ENCODE data around the gene CYTH3.
A peak's percentile ranks its signal among the peaks of the same experiment; 100 is the strongest.

Gene CYTH3

DNA sequence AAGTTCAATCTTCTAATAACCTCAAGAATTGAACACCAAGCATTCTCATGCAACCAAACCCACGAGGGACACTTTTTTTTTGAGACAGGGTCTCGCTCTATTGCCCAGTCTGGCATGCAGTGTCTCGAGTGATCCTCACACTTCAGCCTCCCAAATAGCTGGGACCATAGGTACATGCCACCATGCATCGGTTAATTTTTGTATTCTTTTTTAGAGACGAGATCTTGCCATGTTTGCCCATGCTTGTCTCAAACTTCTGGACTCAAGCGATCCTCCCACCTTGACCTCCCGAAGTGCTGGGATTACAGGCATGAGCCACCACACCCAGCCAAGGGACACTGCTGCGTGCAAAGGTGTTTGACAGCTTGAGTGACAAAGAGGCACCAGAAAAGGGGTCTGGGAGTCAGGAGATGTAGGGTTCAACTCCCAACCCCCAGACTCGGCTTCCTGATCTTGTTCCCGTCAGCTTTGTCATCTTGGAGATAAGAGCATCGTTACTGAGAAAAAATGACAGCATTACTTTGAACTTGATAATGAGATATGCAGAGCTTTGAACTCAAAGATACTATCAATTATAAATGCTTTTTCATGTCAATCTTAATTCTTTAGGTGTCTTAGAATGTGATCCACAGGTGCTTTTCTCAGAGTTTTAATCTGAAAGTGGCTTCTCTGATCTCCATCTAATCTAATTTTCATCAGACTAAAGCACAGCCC is 1.6 kb upstream of the CYTH3 start:
- H3K36me3 ChIP-seq (replicated peaks): no peaks in the 10 kb centered on the region
- H3K9me3 ChIP-seq: no peaks in the 10 kb centered on the region
- no peak for DNase-seq (ENCODE audit: low spot score in 2 of 2)
- in situ Hi-C loops (cut with MboI; ENCODE audit: low sequenced_read_pairs): no loop called here
- H3K27me3 ChIP-seq (ENCODE audit: low read depth): no peaks in the 10 kb centered on the region
- peaks cover 26% of the 10 kb centered on the region for H3K4me1 ChIP-seq
- H3K4me3 ChIP-seq: no peak overlapping the region

DNA sequence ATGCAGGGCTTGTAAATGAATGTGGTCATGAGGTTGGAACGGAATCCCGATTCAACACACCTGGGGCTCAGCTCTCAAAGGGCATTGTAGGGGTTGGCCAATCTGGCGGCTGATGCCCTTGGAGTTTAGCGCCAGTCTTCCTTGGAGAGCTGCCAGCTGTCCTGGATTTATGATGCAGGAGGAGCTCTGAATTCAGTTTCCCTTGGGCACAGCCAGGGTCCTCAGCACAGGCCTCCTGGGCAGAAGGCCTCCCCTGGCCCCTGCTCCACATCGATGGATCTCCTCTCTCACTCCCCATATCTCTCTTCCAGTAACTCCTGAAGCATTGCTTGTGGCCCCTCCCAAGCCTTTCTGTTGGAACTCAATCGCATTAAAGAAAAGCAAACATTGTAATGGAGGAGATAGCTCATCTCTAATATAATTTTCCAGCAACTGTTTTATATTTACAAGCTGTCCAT is 985 bp upstream of the CYTH3 start:
- H3K36me3 ChIP-seq (replicated peaks): no peaks in the 10 kb centered on the region
- in situ Hi-C loops (cut with MboI; ENCODE audit: low sequenced_read_pairs): no loop called here
- H3K4me3 ChIP-seq: no peak overlapping the region
- peak in 1 of 2 experiments; percentile 59 for DNase-seq (ENCODE audit: low spot score in 2 of 2)
- H3K9me3 ChIP-seq: no peaks in the 10 kb centered on the region
- H3K27me3 ChIP-seq (ENCODE audit: low read depth): no peaks in the 10 kb centered on the region
- peaks cover 27% of the 10 kb centered on the region for H3K4me1 ChIP-seq

DNA sequence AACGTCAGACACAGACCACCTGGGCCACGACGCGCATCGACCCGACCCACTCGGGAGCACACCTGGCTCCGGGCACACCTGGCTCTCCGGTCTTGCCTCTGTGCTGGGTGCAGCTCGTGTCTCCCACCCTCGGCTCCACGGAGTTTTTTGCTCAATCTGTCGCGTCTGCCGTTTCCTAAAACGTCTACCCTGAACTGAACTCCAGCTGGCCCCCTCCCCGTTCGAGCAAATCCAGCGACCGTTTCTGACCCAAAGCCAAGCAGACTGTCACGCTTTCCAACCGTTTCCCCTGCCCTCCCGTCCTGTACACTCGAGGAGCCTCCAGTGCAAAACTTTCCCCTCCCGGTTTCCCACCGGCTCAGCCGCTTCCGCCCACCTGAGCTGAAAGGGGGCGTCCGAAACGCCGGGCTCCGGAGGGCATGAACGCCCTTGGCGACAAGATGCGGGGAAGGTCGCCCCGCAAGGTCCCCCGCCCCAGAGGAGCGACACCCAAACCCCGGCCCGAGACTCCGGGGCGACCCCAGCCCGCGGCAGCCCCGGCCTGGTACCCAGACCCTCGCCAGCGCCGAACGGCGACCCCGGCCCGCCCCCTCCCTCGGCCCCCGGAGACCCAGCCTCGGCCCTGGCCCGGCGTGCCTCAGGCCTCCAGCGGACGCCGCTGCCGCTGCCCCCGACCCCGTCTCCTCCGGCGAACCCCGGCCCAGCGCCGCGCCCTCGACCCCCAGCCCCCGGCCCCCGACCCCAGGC is 557 bp downstream of the CYTH3 start:
- Histone ChIP-seq H3K36me3 (replicated peaks) (no peaks in the 10 kb centered on the region), H3K4me1 (peaks cover 27% of the 10 kb centered on the region), H3K4me3 (peak overlapping the region; percentile 69), H3K27me3 (ENCODE audit: low read depth) (no peaks in the 10 kb centered on the region), H3K9me3 (no peaks in the 10 kb centered on the region)
- DNase-seq (ENCODE audit: low spot score in 2 of 2): peak in 1 of 2 experiments; percentile 51
- in situ Hi-C loops (cut with MboI; ENCODE audit: low sequenced_read_pairs): no loop called here

DNA sequence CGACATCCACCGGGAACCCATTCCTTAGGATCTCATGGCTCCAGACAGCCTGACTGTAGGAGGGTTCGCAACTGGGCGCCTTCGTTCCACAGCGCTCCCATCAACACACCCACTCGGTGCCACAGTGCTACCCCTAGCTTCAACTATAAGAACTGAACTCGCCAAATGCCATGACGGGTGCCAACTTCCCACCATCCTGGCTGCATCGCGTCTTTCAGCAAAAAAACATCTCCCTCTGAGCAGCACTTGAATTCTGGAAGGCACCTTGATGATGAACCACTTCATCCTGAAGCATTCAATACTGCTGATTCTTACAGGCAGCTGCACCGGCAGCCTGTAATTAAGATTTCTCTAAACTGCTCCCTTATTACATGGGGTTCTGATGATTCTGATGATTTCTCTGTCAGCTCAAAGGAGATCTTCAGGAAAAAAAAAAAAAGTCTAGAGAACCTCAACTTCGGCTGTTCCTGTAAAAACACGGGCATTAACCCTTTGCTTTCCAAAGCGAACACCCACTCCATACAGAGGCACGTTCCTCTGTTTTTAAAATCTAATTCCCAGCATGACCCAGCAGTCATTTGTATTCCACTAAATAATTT is 1.3 kb downstream of the CYTH3 start:
- in situ Hi-C loops (cut with MboI; ENCODE audit: low sequenced_read_pairs): no loop called here
- H3K9me3 ChIP-seq: no peaks in the 10 kb centered on the region
- H3K4me1 ChIP-seq: peaks cover 27% of the 10 kb centered on the region
- peak in 1 of 2 experiments; percentile 43 for DNase-seq (ENCODE audit: low spot score in 2 of 2)
- no peaks in the 10 kb centered on the region for H3K27me3 ChIP-seq (ENCODE audit: low read depth)
- peak overlapping the region; percentile 69 for H3K4me3 ChIP-seq
- H3K36me3 ChIP-seq (replicated peaks): no peaks in the 10 kb centered on the region

DNA sequence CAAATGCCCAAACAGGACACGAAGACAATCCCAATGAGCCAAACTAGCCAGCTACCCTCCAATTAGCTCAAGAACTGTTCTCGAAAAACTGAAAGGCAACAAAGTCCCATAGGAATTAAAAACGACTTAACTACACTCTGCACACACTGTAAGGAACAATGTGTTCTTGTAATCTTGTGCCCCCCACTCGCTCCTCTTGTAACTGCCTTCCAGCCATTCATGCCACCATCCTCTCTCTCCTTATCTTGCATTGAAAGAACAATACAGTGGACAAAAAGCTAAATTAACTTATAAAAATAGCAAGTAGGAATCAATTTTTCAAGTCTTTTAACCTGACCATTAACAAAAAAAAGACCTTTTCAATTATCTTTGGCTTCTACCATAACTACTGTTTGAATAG is 2.9 kb downstream of the CYTH3 start:
- in situ Hi-C loops (cut with MboI; ENCODE audit: low sequenced_read_pairs): no loop called here
- no peaks in the 10 kb centered on the region for H3K9me3 ChIP-seq

DNA sequence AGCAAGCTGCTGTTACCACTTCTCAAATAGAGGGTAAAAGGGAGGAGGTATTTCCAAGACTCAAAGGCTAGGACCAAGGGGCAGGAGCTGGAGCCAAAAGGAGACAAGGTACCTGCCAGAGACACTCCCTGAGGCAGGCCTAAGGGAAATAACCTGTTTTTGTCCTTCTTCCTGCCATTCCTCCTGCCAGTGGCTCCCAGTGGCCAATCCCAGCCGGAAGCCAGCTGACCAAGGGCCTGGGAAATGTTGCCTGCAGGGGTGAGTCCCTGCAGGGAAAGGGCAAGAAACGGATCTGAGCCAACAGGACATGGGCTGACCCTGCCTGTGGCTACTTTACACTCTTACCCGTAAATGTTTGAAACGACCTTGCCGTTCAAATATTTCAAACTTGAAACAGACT is 3.5 kb downstream of the CYTH3 start:
- Histone ChIP-seq H3K27me3 (ENCODE audit: low read depth) (no peaks in the 10 kb centered on the region), H3K4me3 (no peak overlapping the region), H3K9me3 (no peaks in the 10 kb centered on the region), H3K36me3 (replicated peaks) (no peaks in the 10 kb centered on the region), H3K4me1 (peaks cover 27% of the 10 kb centered on the region)
- in situ Hi-C loops (cut with MboI; ENCODE audit: low sequenced_read_pairs): no loop called here
- DNase-seq (ENCODE audit: low spot score in 2 of 2): no peak

More for the DNA sequence above, 2.9 kb downstream of the CYTH3 start:
- peak; percentile 56 to 76 for DNase-seq (ENCODE audit: low spot score in 2 of 2)
- no peaks in the 10 kb centered on the region for H3K27me3 ChIP-seq (ENCODE audit: low read depth)
- no peaks in the 10 kb centered on the region for H3K36me3 ChIP-seq (replicated peaks)
- H3K4me3 ChIP-seq: no peak overlapping the region
- H3K4me1 ChIP-seq: peaks cover 27% of the 10 kb centered on the region

DNA sequence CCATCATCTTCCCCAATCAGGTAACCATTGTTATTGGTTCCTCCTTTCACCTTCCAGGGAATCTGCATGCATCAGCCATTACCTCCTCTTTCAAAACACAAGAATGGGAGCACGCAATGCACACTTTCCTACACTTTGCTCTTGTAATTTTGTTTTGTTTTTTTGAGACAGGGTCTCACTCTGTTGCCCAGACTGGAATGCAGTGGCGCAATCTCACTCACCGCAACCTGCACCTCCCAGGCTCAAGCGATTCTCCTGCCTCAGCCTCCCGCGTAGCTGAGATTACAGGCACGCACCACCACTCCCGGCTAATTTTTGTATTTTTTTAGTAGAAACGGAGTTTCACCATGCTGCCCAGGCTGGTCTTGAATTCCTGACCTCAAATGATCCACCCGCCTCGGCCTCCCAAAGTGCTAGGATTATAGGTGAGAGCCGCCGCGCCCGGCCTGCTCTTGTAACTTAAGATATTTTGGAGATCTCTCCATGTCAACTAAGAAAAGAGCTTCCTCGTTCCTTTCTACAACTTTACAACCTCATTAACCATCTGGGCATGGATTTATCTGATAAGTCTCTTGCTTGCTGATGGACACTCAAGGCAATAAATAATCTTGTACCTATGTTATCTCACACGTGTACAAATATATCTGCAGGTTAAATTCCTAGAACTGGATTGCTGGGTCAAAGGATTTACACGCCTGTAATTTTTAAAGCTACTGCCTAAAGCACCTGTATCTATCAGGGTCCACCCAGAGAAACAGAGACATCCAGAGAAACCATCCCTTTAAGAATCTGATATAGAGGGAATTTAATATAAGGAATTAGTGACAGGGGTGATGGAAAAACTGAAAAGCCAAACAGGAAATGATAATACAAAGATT is 4.2 kb downstream of the CYTH3 start:
- H3K4me3 ChIP-seq: no peak overlapping the region
- no peaks in the 10 kb centered on the region for H3K36me3 ChIP-seq (replicated peaks)
- peaks cover 25% of the 10 kb centered on the region for H3K4me1 ChIP-seq
- DNase-seq (ENCODE audit: low spot score in 2 of 2): no peak
- in situ Hi-C loops (cut with MboI; ENCODE audit: low sequenced_read_pairs): no loop called here
- H3K27me3 ChIP-seq (ENCODE audit: low read depth): no peaks in the 10 kb centered on the region
- no peaks in the 10 kb centered on the region for H3K9me3 ChIP-seq

DNA sequence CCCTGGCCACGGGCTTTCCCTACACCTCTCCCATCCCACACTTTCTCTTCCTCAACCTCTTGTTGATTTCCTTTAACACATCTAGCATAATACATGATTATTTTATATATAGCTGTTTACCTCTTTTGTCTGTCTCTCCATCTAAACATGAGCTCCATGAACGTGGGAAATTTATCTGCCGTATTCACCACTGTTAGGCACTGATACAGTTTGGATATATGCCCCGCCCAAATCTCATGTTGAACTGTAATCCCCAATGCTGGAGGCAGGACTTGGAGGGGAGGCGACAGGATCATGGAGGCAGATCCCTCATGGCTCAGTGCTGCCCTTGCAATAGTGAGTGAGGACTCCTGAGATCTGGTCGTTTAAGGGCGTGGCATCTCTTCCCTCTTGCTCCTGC is 5.7 kb downstream of the CYTH3 start:
- H3K4me1 ChIP-seq: peaks cover 20% of the 10 kb centered on the region
- no peak overlapping the region for H3K4me3 ChIP-seq
- H3K36me3 ChIP-seq (replicated peaks): no peaks in the 10 kb centered on the region
- in situ Hi-C loops (cut with MboI; ENCODE audit: low sequenced_read_pairs): no loop called here
- H3K9me3 ChIP-seq: no peaks in the 10 kb centered on the region
- H3K27me3 ChIP-seq (ENCODE audit: low read depth): no peaks in the 10 kb centered on the region
- no peak for DNase-seq (ENCODE audit: low spot score in 2 of 2)

DNA sequence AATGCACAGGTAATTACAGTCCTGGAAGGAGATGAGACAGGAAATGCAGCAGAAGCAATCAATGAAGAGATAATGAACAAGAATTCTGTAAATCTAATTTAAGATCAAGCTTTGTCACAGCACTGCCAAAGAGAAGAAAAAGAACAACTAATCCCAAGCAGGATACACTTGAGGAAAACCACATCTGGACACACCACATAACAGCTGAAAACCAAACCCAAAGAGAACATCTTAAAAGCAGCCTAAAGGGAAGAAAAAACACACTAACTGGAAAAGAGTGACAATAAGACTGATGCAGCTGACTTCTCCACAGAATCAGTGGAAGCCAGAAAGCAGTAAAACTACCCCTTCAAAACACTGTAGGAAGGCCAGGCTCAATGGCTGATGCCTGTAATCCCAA is 10.2 kb downstream of the CYTH3 start:
- no peak overlapping the region for H3K4me3 ChIP-seq
- in situ Hi-C loops (cut with MboI; ENCODE audit: low sequenced_read_pairs): no loop called here
- no peaks in the 10 kb centered on the region for H3K9me3 ChIP-seq
- H3K36me3 ChIP-seq (replicated peaks): no peaks in the 10 kb centered on the region
- H3K4me1 ChIP-seq: no peaks in the 10 kb centered on the region
- DNase-seq (ENCODE audit: low spot score in 2 of 2): no peak
- no peaks in the 10 kb centered on the region for H3K27me3 ChIP-seq (ENCODE audit: low read depth)

DNA sequence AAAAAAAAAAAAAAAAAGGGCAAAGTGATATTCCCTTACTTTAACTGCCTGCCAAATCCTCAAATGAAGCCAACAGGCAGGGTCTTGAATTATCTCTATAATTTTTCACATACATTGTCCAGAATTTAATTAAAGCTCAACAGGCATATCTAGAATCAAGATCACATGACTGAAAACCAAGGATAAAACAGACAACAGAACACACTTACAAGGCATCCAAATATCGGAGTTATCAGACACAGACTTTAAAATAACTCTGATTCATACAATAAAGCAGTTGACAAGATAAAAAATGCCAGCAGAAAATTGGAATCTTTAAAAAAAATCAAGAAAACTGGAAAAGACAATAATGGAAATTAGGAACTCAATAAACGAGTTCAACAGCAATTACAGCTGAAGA is 10.7 kb downstream of the CYTH3 start:
- no peak overlapping the region for H3K4me3 ChIP-seq
- no peaks in the 10 kb centered on the region for H3K9me3 ChIP-seq
- no peak for DNase-seq (ENCODE audit: low spot score in 2 of 2)
- H3K4me1 ChIP-seq: no peaks in the 10 kb centered on the region
- in situ Hi-C loops (cut with MboI; ENCODE audit: low sequenced_read_pairs): no loop called here
- no peaks in the 10 kb centered on the region for H3K36me3 ChIP-seq (replicated peaks)
- H3K27me3 ChIP-seq (ENCODE audit: low read depth): no peaks in the 10 kb centered on the region

DNA sequence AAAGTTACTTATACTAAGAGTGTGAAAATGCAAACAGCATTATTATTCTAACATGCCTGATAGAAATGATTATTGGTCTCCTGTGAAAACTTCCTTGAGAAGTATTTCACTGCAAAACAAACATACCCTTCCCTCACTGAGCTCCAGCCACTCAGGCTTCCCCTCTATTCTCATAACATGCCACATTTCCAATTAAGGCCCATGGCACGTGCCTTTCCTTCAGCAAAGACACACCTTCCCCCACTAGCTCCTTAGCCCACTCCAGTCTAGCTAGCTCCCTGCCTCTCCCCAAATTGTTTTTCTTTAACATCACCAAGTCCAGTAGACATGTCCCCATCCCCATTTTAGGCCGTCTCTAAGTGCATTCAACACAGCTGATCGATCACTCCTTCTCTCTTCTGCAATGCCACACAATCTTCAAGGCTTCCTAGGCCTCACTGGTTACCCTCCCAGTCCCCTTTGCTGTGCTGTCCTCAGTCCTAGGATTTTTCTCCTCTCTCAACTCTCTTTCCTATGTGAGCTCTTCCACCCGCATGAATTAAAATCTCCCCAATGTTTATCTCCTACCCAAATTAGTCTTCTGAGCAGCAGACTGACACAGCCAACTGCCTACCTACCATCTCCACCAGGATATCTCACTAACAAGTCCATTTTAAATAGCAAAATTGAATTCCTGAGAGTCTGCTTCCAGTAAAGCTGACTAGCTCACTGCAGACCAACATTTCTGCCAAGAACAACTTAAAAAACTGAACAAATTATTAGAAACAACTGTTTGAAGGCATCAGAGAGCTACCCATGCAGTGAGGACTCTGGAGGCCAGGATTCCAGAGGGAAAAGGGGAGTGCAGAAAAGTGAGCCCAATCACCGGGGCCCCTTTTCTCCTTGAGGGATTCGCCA is 11.9 kb downstream of the CYTH3 start:
- Histone ChIP-seq H3K36me3 (replicated peaks) (no peaks in the 10 kb centered on the region), H3K4me1 (no peaks in the 10 kb centered on the region), H3K27me3 (ENCODE audit: low read depth) (no peaks in the 10 kb centered on the region), H3K9me3 (no peaks in the 10 kb centered on the region), H3K4me3 (no peak overlapping the region)
- no peak for DNase-seq (ENCODE audit: low spot score in 2 of 2)
- in situ Hi-C loops (cut with MboI; ENCODE audit: low sequenced_read_pairs): no loop called here

DNA sequence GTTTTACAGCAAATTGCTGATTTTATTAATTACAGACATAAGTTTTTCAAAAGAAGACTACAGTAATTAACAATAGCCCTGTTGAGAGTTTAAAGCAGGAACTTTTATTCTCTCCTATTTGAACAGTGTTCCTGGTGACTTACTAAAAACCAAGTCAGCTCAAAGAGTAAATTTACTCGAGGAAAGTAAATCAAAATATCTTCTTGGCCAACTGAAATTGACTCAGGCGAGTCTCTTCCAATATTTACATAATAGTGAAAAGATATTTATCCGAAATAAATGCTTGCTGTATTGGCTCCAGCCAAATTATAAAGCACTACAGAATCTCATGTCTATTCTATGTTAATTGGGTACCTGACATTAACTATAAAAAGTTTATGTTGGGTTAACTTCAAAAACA is 13.2 kb downstream of the CYTH3 start:
- in situ Hi-C loops (cut with MboI; ENCODE audit: low sequenced_read_pairs): no loop called here
- Histone ChIP-seq H3K36me3 (replicated peaks) (no peaks in the 10 kb centered on the region), H3K9me3 (no peaks in the 10 kb centered on the region), H3K4me1 (no peaks in the 10 kb centered on the region), H3K27me3 (ENCODE audit: low read depth) (no peaks in the 10 kb centered on the region), H3K4me3 (no peak overlapping the region)
- no peak for DNase-seq (ENCODE audit: low spot score in 2 of 2)

All from HAP-1 (cell line).